Thoracic aorta (tissue), 2 donors: Measurements from ENCODE around the gene CHMP4A. TPM values are rescaled to one million over a fixed set of nuclear protein-coding genes. Genes with fewer than 3 reads are reported as not detected.
"Not testable (repeated sequence)": the region's sequence is repeated elsewhere in the genome, so short reads cannot be mapped to it uniquely, and the experiment has no call there.

Experiments
- ATAC-seq: fragments of 150-250 bp; one replicate; pipeline ENCODE4 v1.8.0; 2017; ENCODE audit warnings: low read depth; ENCODE audit not compliant: insufficient number of reproducible peaks, low FRiP score
- DNase-seq: peaks from one replicate; pipeline ENCODE4 v3.0.0-alpha.2; 2020; ENCODE audit warnings: low spot score
- H3K27ac ChIP-seq, 2 donors: fragments of 200-600 bp; sonication (generic); 1 replicate in 1 of 2; 2 replicates in 1 of 2; pipeline ENCODE4 v1.5.1; 2016; ENCODE audit warnings: mild to moderate bottlenecking in 2 of 2, moderate library complexity in 2 of 2
- H3K27me3 ChIP-seq: fragments of 200-600 bp; sonication (generic); replicated peaks from 2 replicates; pipeline ENCODE4 v1.6.0; 2016; ENCODE audit warnings: mild to moderate bottlenecking; ENCODE audit not compliant: insufficient read depth
- H3K36me3 ChIP-seq: fragments of 200-600 bp; sonication (generic); one replicate; pipeline ENCODE4 v1.5.1; 2016
- H3K4me1 ChIP-seq, 2 donors: fragments of 200-600 bp; sonication (generic); 1 replicate in 1 of 2; 2 replicates in 1 of 2; pipeline versions ENCODE4 v1.5.1 to v1.6.0; 2016; ENCODE audit warnings: low read depth in 2 of 2, mild to moderate bottlenecking in 1 of 2; ENCODE audit not compliant: control insufficient read depth in 1 of 2
- H3K4me3 ChIP-seq: fragments of 200-600 bp; sonication (generic); 2 replicates; pipeline ENCODE4 v1.5.1; 2016; ENCODE audit warnings: mild to moderate bottlenecking
- H3K9me3 ChIP-seq: fragments of 200-600 bp; sonication (generic); 2 replicates; pipeline ENCODE4 v1.5.1; 2016
- total RNA-seq, 2 donors: library from RNA; depleted of rRNA; stranded (reverse); fragments of >200 nt; gene quantifications; one replicate each; pipeline versions ENCODE4 v1.1.0 to v1.2.3, GENCODE V29; 2016
- TF ChIP-seq, protein P1 (sequence below): fragments of 200-600 bp; sonication (generic); IDR thresholded peaks from one replicate; pipeline ENCODE4 v1.5.1; 2019; ENCODE audit warnings: antibody characterized with exemption

Gene CHMP4A
- total RNA-seq, 2 donors from 2014 or later, result 33.4 to 58.3 TPM

DNA sequence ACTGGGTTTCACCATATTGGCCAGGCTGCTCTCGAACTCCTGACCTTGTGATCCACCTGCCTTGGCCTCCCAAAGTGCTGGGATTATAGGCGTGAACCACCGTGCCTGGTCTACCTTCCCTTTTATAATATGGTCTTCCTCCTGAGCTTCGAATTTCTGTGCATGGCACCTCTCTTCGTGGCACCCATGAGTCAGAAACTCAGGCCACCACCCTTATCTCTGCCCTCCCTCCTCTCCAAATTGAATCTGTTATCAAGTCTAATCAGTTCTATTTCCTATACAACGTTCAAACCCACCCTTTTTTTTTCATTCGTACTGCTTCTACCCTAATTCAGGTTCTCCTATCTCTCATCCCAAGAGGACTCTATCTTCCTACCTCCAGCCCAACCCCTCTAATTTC, 34.1 kb upstream of the CHMP4A start:
- DNase-seq, result no peak
- H3K36me3 ChIP-seq, result no peaks in the 10 kb centered on the region
- no peaks in the 10 kb centered on the region for H3K27me3 ChIP-seq
- H3K9me3 ChIP-seq, result no peaks in the 10 kb centered on the region
- no peak overlapping the region for H3K4me3 ChIP-seq
- TF ChIP-seq, protein P1, sequence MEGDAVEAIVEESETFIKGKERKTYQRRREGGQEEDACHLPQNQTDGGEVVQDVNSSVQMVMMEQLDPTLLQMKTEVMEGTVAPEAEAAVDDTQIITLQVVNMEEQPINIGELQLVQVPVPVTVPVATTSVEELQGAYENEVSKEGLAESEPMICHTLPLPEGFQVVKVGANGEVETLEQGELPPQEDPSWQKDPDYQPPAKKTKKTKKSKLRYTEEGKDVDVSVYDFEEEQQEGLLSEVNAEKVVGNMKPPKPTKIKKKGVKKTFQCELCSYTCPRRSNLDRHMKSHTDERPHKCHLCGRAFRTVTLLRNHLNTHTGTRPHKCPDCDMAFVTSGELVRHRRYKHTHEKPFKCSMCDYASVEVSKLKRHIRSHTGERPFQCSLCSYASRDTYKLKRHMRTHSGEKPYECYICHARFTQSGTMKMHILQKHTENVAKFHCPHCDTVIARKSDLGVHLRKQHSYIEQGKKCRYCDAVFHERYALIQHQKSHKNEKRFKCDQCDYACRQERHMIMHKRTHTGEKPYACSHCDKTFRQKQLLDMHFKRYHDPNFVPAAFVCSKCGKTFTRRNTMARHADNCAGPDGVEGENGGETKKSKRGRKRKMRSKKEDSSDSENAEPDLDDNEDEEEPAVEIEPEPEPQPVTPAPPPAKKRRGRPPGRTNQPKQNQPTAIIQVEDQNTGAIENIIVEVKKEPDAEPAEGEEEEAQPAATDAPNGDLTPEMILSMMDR, result no peak
- H3K4me1 ChIP-seq, result peaks cover 0 to 8% of the 10 kb centered on the region in 2 donors
- no peak for ATAC-seq
- H3K27ac ChIP-seq, result no peak overlapping the region

DNA sequence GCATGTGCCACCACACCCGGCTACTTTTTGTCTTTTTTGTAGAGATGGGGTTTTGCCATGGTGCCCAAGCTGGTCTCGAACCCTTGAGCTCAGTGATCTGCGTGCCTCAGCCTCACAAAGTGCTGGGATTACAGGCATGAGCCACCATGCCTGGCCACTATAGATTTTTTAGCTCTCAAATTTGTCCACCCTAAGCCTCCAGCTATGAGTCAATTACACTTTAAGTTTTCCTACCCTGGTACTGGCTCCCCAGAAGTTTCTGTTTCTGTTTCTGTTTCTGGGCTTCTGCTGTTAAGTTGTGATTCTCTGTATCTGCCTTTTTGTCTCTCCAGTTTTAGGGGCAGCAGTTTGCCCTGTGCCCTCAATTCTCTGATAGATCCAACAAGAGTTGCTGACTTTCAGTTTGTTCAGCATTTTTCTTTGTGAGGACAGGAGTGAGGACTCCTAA, 33.5 kb upstream of the CHMP4A start:
- Histone ChIP-seq H3K27me3 (no peaks in the 10 kb centered on the region), H3K4me1 (peaks cover 0 to 8% of the 10 kb centered on the region in 2 donors), H3K27ac (no peak overlapping the region), H3K9me3 (no peaks in the 10 kb centered on the region), H3K36me3 (no peaks in the 10 kb centered on the region), H3K4me3 (no peak overlapping the region)
- DNase-seq (no peak), ATAC-seq (no peak)
- TF ChIP-seq, protein P1, result no peak

DNA sequence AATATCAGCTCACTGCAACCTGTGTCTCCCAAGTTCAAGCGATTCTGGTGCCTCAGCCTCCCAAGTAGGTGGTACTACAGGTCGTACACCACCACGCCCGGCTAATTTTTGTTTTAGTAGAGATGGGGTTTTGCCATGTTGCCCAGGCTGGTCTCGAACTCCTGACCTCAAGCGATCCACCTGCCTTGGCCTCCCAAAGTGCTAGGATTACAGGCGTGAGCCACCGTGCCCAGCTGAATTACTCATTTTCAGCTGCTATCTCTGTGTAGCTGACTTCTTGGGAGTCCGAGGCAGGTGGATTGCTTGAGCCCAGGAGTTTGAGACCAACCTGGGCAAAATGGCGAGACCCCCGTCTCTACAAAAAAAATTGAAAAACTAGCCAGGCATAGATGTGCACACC, 32.1 kb upstream of the CHMP4A start:
- peaks cover 11 to 21% of the 10 kb centered on the region in 2 donors for H3K4me1 ChIP-seq
- H3K27me3 ChIP-seq, H3K36me3 ChIP-seq, H3K4me3 ChIP-seq, ATAC-seq, DNase-seq, H3K27ac ChIP-seq, H3K9me3 ChIP-seq: not testable (repeated sequence)

DNA sequence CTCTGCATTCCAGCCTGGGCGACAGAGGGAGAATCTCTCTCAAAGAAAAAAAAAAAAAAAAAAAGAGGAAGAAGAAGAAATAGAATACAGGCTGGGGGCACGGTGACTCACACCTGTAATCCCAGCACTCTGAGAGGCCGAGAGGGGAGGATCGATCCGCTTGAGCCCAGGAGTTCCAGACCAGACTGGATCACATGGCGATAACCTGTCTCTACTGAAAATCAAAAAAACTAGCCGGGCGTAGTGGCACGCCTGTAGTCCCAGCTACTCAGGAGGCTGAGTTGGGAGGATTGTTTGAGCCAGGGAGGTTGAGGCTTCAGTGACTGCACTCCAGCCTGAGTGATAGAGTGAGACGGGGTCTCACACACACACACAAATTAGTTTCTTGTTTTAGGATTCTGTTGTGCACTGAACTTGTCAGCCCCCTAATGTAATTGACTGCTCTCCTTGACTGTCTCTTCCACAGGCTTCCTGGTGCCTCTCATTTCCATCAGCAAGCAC, 30.1 kb upstream of the CHMP4A start:
- peak overlapping the region; percentile 76 for H3K4me3 ChIP-seq
- H3K27ac ChIP-seq, result peak overlapping the region; percentile 92 to 98
- TF ChIP-seq, protein P1, result no peak
- no peaks in the 10 kb centered on the region for H3K27me3 ChIP-seq
- H3K9me3 ChIP-seq, result no peaks in the 10 kb centered on the region
- peaks cover 19 to 39% of the 10 kb centered on the region in 2 donors for H3K4me1 ChIP-seq
- ATAC-seq, result no peak
- H3K36me3 ChIP-seq, result peaks cover 20% of the 10 kb centered on the region
- DNase-seq, result no peak

DNA sequence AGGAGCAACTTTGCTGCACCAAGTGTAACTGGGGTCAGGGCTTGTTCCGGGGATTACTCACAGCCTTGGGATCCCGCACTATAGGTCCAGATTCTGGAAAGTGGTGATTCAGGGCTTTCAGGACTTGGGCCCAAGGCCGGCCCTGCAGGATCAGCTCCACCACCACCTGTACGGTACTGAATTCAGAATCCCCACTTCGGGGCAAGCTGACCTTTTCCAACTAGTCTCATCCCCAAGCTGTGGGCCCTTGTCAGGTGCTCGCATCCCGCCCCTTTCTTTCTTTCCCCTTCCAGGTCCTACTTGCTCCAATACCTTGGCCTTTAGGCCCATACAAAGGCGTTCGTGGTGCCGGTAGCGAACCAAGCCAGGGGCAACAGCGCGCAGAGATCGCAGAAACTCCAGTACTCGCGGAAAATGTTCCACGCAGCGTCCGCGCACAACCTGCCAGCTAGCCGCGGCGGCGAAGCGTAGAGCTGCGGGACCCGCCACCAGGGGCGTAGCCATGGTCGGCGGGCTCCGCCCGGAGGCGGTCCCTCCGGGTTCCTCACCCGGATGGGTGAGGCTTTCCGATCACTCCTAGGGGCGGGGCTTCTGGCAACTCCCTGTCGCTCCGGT, 28.6 kb upstream of the CHMP4A start:
- TF ChIP-seq, protein P1, result peak; percentile 62
- Histone ChIP-seq H3K27me3 (no peaks in the 10 kb centered on the region), H3K4me3 (peak overlapping the region; percentile 76), H3K36me3 (peaks cover 32% of the 10 kb centered on the region), H3K27ac (peak overlapping the region; percentile 92 to 98), H3K9me3 (no peaks in the 10 kb centered on the region), H3K4me1 (peaks cover 19 to 39% of the 10 kb centered on the region in 2 donors)
- DNase-seq, result peak; percentile 72
- ATAC-seq, result peak; percentile 82
